Coronary artery (tissue), 2 donors: ENCODE results near the gene CDC5L.

Experiments used
- DNase-seq: peaks from one replicate; pipeline ENCODE4 v3.0.0-alpha.2; 2017; ENCODE audit warnings: low spot score
- H3K27ac ChIP-seq, 2 donors: fragments of 200-600 bp; sonication (generic); one replicate each; pipeline ENCODE4 v1.5.1; 2016 to 2019
- H3K4me3 ChIP-seq: fragments of 200-600 bp; sonication (generic); 2 replicates; pipeline ENCODE4 v1.5.1; 2016; ENCODE audit warnings: mild to moderate bottlenecking, moderate library complexity
- TF ChIP-seq, protein P1 (sequence below): fragments of 200-600 bp; sonication (generic); IDR thresholded peaks from one replicate; pipeline ENCODE4 v1.5.1; 2019; ENCODE audit warnings: antibody characterized with exemption

CDC5L gene

GRCh38 chr6:44359973-44360372 is 27.5 kb upstream of the CDC5L start:
- TF ChIP-seq, protein P1, sequence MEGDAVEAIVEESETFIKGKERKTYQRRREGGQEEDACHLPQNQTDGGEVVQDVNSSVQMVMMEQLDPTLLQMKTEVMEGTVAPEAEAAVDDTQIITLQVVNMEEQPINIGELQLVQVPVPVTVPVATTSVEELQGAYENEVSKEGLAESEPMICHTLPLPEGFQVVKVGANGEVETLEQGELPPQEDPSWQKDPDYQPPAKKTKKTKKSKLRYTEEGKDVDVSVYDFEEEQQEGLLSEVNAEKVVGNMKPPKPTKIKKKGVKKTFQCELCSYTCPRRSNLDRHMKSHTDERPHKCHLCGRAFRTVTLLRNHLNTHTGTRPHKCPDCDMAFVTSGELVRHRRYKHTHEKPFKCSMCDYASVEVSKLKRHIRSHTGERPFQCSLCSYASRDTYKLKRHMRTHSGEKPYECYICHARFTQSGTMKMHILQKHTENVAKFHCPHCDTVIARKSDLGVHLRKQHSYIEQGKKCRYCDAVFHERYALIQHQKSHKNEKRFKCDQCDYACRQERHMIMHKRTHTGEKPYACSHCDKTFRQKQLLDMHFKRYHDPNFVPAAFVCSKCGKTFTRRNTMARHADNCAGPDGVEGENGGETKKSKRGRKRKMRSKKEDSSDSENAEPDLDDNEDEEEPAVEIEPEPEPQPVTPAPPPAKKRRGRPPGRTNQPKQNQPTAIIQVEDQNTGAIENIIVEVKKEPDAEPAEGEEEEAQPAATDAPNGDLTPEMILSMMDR, result no peak
- Histone ChIP-seq H3K4me3 (no peak overlapping the region), H3K27ac (no peak overlapping the region)
- DNase-seq, result no peak

DNA sequence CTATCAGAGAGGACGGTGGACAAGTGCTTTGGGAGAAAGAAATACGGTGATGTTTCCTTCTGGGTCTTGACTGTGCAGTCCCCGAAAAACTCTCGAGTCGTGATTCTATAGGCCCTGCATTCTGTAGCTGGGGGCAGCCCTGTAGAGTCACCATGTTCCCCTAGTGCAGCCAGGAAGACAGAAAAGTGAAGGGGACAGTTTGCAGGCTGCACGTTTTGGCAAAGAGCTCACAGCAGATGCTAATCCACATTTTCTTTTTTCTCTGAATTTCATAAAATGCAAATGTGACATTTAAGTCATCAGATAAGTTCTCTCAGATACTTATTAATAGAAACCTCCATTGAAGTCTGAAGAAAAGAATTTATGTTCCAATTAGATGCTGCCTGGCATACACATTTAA is 25.6 kb upstream of the CDC5L start:
- no peak for DNase-seq
- Histone ChIP-seq H3K4me3 (no peak overlapping the region), H3K27ac (no peak overlapping the region)
- TF ChIP-seq, protein P1, result no peak

DNA sequence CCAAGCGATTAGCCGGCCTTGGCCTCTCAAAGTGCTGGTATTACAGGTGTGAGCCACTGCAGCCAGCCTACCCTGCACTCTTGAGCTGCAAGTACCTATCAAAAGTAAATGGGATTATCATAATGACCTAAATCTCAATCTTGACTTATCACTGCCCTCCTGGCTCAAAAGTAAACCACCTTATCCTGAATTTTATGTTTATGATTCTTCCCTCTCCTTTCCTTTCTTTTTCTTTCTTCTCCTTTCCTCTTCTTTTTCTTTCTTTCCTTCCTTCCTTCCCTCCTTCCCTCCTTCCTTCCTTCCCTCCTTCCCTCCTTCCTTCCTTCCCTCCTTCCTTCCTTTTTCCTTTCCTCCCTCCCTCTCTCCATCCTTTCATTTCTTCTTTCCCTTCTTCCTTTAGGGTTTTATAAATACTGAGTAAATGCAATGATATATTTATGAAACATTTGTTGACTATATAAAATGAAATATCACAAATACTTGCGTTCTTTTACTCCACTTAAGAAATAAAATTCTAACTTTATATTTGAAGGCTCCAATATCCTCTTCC is 24.1 kb upstream of the CDC5L start:
- TF ChIP-seq, protein P1, result no peak
- DNase-seq, result no peak
- Histone ChIP-seq H3K27ac (no peak overlapping the region), H3K4me3 (no peak overlapping the region)

- TF ChIP-seq, protein P1, result no peak
- no peak for DNase-seq
- Histone ChIP-seq H3K4me3 (no peak overlapping the region), H3K27ac (no peak overlapping the region)
These were observed 20.7 kb upstream of the CDC5L start for GRCh38 chr6:44366781-44367180.

DNA sequence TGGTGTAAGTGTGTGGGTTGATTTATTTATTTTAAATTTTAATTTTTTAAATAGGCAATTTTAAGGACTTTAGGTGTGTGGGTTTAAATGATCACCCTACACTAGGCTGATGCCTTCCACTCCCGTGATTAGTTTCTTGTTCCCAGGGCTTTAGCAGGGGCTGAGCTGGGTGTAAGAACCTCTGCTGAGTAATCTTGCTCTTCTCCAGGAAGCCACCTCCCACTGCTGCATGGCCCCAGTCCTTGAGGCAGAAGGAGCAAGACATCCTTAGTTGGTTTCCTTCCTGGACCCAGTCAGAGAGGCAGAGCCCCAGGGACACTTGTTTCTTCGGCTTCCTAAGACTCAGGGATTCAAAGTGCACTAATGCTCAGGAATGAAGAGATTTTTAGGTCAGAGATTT is 19.8 kb upstream of the CDC5L start:
- H3K4me3 ChIP-seq, result no peak overlapping the region
- no peak overlapping the region for H3K27ac ChIP-seq
- TF ChIP-seq, protein P1, result no peak
- DNase-seq, result no peak

- DNase-seq, result no peak
- Histone ChIP-seq H3K27ac (no peak overlapping the region), H3K4me3 (no peak overlapping the region)
- TF ChIP-seq, protein P1, result no peak
These were observed 14.5 kb upstream of the CDC5L start for GRCh38 chr6:44373051-44373450.

GRCh38 chr6:44373787-44374186 is 13.7 kb upstream of the CDC5L start:
- Histone ChIP-seq H3K27ac (no peak overlapping the region), H3K4me3 (no peak overlapping the region)
- TF ChIP-seq, protein P1, result no peak
- DNase-seq, result no peak
